GM12878 (cell line): Measurements from ENCODE around the gene YKT6. TPM values are rescaled to one million over a fixed set of nuclear protein-coding genes. Genes with fewer than 3 reads are reported as not detected.

Source experiments
- ATAC-seq: fragments of 200-7000 bp; cut with Tn5 transposase; 3 replicates; pipeline ENCODE4 v1.9.1; 2020; ENCODE audit warnings: mild to moderate bottlenecking, moderate library complexity
- BruUV-seq: library from RNA; stranded (reverse); fragments of 400-500 nt; replicated peaks from 2 replicates; lab custom pipeline; 2021; lab: Mats Ljungman, UMichigan
- CTCF ChIA-PET: fragments of 300-600 bp; sonication (Branson Sonifier 250); formaldehyde crosslinking; extraction: SDS; loops from one replicate; lab custom pipeline; 2021; ENCODE audit warnings: inconsistent platforms; lab: Yijun Ruan, JAX
- POLR2A ChIA-PET: fragments of 350-600 bp; formaldehyde crosslinking; extraction: SDS; loops from one replicate; lab custom pipeline; 2021; ENCODE audit warnings: inconsistent platforms; lab: Charles Lee
- RAD21 ChIA-PET: fragments of 300-600 bp; sonication (Branson Sonifier 250); formaldehyde crosslinking; loops from one replicate; lab custom pipeline; 2023; ENCODE audit warnings: antibody characterized with exemption; ENCODE audit not compliant: unreplicated experiment; lab: Charles Lee
- SMC1A ChIA-PET: fragments of 300-600 bp; sonication (Branson Sonifier 250); formaldehyde crosslinking; loops from one replicate; lab custom pipeline; 2023; ENCODE audit not compliant: unreplicated experiment, uncharacterized antibody; lab: Charles Lee
- DNase-seq: peaks from one replicate; pipeline ENCODE4 v3.0.0-alpha.2; 2011; ENCODE audit warnings: low read depth, low spot score
- FAIRE-seq: peaks from 3 replicates; lab custom pipeline; 2011; peaks lifted over from hg19 to GRCh38; lab: Jason Lieb, UNC
- H2AFZ ChIP-seq: 2 replicates; pipeline ENCODE4 v1.6.0; 2011; ENCODE audit warnings: low read depth, low read length, control low read depth; ENCODE audit not compliant: control insufficient read depth
- H3K27ac ChIP-seq: 2 replicates; pipeline ENCODE4 v1.5.1; 2011; ENCODE audit warnings: control low read depth; ENCODE audit not compliant: control insufficient read depth, insufficient read depth
- H3K27me3 ChIP-seq, 2 experiments: replicated peaks in 1 of 2; 2 replicates each; pipeline versions ENCODE4 v1.6.0 to v1.6.1; 2011; ENCODE audit warnings: low read length in 1 of 2; ENCODE audit not compliant: control insufficient read depth in 2 of 2, insufficient read depth in 2 of 2
- H3K36me3 ChIP-seq, 2 experiments: 2 replicates each; pipeline ENCODE4 v1.5.1; 2011; ENCODE audit warnings: low read length in 1 of 2; ENCODE audit not compliant: control insufficient read depth in 2 of 2, insufficient read depth in 2 of 2
- H3K4me1 ChIP-seq: 2 replicates; pipeline ENCODE4 v1.6.1; 2011; ENCODE audit warnings: mild to moderate bottlenecking, low read length, moderate library complexity, mixed read lengths; ENCODE audit not compliant: control insufficient read depth, insufficient read depth
- H3K4me2 ChIP-seq: 2 replicates; pipeline ENCODE4 v1.6.0; 2011; ENCODE audit warnings: control low read depth; ENCODE audit not compliant: control insufficient read depth, insufficient read depth
- H3K4me3 ChIP-seq: fragments of 200-600 bp; sonication (generic); 2 replicates; pipeline ENCODE4 v1.5.1; 2016
- H3K79me2 ChIP-seq: 2 replicates; pipeline ENCODE4 v1.6.0; 2011; ENCODE audit warnings: low read length; ENCODE audit not compliant: control insufficient read depth, insufficient read depth
- H3K9ac ChIP-seq: 2 replicates; pipeline ENCODE4 v1.8.0; 2011; ENCODE audit warnings: low read length, control low read depth, mixed read lengths; ENCODE audit not compliant: control insufficient read depth, insufficient read depth
- H3K9me3 ChIP-seq: replicated peaks from 3 replicates; pipeline ENCODE4 v1.5.1; 2011; ENCODE audit warnings: mild to moderate bottlenecking, low read length; ENCODE audit not compliant: control insufficient read depth, insufficient read depth
- H4K20me1 ChIP-seq: 2 replicates; pipeline ENCODE4 v1.6.0; 2011; ENCODE audit not compliant: control insufficient read depth, insufficient read depth
- BCL3 ChIP-seq: IDR thresholded peaks from 2 replicates; pipeline ENCODE4 v1.6.1; 2011; ENCODE audit warnings: borderline replicate concordance, low read depth, mild to moderate bottlenecking, moderate library complexity, low read length; ENCODE audit not compliant: insufficient read depth, poor library complexity, severe bottlenecking
- HCFC1 ChIP-seq: fragments of 150-350 bp; IDR thresholded peaks from 2 replicates; pipeline ENCODE4 v1.6.1; 2014; ENCODE audit warnings: low read length
- HDAC6 ChIP-seq: fragments of 200-600 bp; sonication (generic); IDR thresholded peaks from one replicate; pipeline ENCODE4 v1.8.0; 2017; ENCODE audit warnings: antibody characterized with exemption; ENCODE audit not compliant: unreplicated experiment
- SREBF1 ChIP-seq: IDR thresholded peaks from 2 replicates; pipeline ENCODE4 v1.6.1; 2012; ENCODE audit warnings: mild to moderate bottlenecking, low read length
- ZNF274 ChIP-seq: IDR thresholded peaks from one replicate; pipeline ENCODE4 v1.8.0; 2011; ENCODE audit not compliant: insufficient read length, insufficient read depth
- WGBS: methylation state at CpG from one replicate; pipeline ENCODE4 v1.1.6; 2016; ENCODE audit warnings: low lambda C conversion rate; ENCODE audit not compliant: insufficient replicate concordance, insufficient coverage; ENCODE audit errors: missing lambda C conversion rate; 5-methylcytosine and 5-hydroxymethylcytosine counted together
- in situ Hi-C: fragments of 300-500 bp; cut with MboI; formaldehyde crosslinking; loops from 9 replicates; pipeline ENCODE4 v1.14.3; 2018; ENCODE audit warnings: mixed read lengths
- intact Hi-C: fragments of 100-400 bp; cut with micrococcal nuclease; formaldehyde crosslinking; loops from one replicate; pipeline ENCODE4 v1.14.2; 2022; ENCODE audit not compliant: unreplicated experiment
- polyA plus RNA-seq, 11 experiments: library from polyadenylated mRNA; depleted of rRNA in 4 of 11; unstranded in 6 of 11; stranded (reverse) in 5 of 11; fragments of >200 nt; fragmentation: Nextera tagmentation in 4 of 11; fragmentation: Illumina TruSeq in 1 of 11; extraction: Ambion mirVana in 4 of 11; extraction: Trizol in 1 of 11; gene quantifications; 1 replicate in 1 of 11; 2 replicates in 10 of 11; pipeline versions ENCODE4 v1.2.1 to v1.2.3, GENCODE V29; 2011 to 2016; ENCODE audit warnings: inconsistent platforms in 2 of 11, missing spikeins in 2 of 11, low read depth in 1 of 11
- total RNA-seq, 4 experiments: library from RNA; depleted of rRNA in 3 of 4; stranded (reverse); fragments of >200 nt in 3 of 4; fragmentation: Illumina TruSeq in 1 of 4; extraction: Trizol in 1 of 4; gene quantifications; 2 replicates each; pipeline versions ENCODE4 v1.2.1 to v1.2.3, GENCODE V29; 2013 to 2021
- TF ChIP-seq, protein P1 (sequence below): fragments of 450-650 bp; IDR thresholded peaks from 2 replicates; pipeline ENCODE4 v1.6.1; 2014; ENCODE audit warnings: mild to moderate bottlenecking

The YKT6 gene
- total and polyA plus RNA-seq, 10 of the 15 experiments (the other 5 are each of a cell fraction or from before 2014, with no cell fraction given), result 1.7 to 95.2 (median 70.5) TPM

GRCh38 chr7:44246396-44247113 is 45.8 kb downstream of the YKT6 start:
- RAD21 ChIA-PET, result no interaction called here
- no peak for ATAC-seq
- FAIRE-seq, result no peak
- Histone ChIP-seq H3K9me3 (no peaks in the 10 kb centered on the region), H3K36me3 (no peaks in the 10 kb centered on the region), H3K79me2 (no peaks in the 10 kb centered on the region), H3K4me1 (no peaks in the 10 kb centered on the region), H3K27ac (no peak overlapping the region), H3K4me2 (no peak overlapping the region), H3K27me3 (no peaks in the 10 kb centered on the region), H2AFZ (no peak overlapping the region), H4K20me1 (no peaks in the 10 kb centered on the region), H3K9ac (no peak overlapping the region), H3K4me3 (no peak overlapping the region)
- no peak for DNase-seq
- WGBS, result 47% methylated on average over 7 of the region's 7 CpGs
- in situ Hi-C loops, result no loop called here
- BruUV-seq, result no TSS peak
- intact Hi-C loops, result no loop called here
- POLR2A ChIA-PET, result no interaction called here
- SMC1A ChIA-PET, result no interaction called here
- TF ChIP-seq ZNF274 (no peak), HCFC1 (no peak), SREBF1 (no peak), HDAC6 (no peak), BCL3 (peak; percentile 66)
- TF ChIP-seq, protein P1, sequence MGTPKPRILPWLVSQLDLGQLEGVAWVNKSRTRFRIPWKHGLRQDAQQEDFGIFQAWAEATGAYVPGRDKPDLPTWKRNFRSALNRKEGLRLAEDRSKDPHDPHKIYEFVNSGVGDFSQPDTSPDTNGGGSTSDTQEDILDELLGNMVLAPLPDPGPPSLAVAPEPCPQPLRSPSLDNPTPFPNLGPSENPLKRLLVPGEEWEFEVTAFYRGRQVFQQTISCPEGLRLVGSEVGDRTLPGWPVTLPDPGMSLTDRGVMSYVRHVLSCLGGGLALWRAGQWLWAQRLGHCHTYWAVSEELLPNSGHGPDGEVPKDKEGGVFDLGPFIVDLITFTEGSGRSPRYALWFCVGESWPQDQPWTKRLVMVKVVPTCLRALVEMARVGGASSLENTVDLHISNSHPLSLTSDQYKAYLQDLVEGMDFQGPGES, result no peak
- CTCF ChIA-PET, result interaction anchor here (6.0 kb wide), 1 partner anchor 228 kb away, joined by 41 read pairs; no protein-coding TSS in a partner anchor
